K562 (cell line): Measurements from ENCODE around the gene TBC1D25. TPM values are rescaled to one million over a fixed set of nuclear protein-coding genes. Genes with fewer than 3 reads are reported as not detected.

Source experiments
- CHD4 ChIP-seq: fragments of 200-600 bp; sonication (generic); IDR thresholded peaks from 3 replicates; pipeline ENCODE4 v1.6.1; 2012; ENCODE audit warnings: low read depth, mild to moderate bottlenecking, mixed read lengths, low read length, inconsistent platforms; ENCODE audit not compliant: insufficient read depth, insufficient replicate concordance, poor library complexity, severe bottlenecking
- CTCF ChIP-seq, 3 experiments: IDR thresholded peaks in 2 of 3; conservative IDR thresholded peaks in 1 of 3; 2 replicates each; pipeline ENCODE4 v1.5.1; 2011 to 2012; ENCODE audit warnings: low read length in 3 of 3, mild to moderate bottlenecking in 3 of 3, control low read depth in 2 of 3, improper control_type of control experiment in 1 of 3, inconsistent platforms in 1 of 3, low read depth in 1 of 3, mixed read lengths in 1 of 3, moderate library complexity in 1 of 3; ENCODE audit not compliant: insufficient read depth in 2 of 3
- GTF2E2 ChIP-seq: fragments of 200-800 bp; sonication (Bioruptor generic); IDR thresholded peaks from 2 replicates; pipeline ENCODE4 v1.6.1; 2016; ENCODE audit warnings: missing genetic modification characterization, missing compliant biosample characterization
- MCM2 ChIP-seq: fragments of 450-650 bp; IDR thresholded peaks from 2 replicates; pipeline ENCODE4 v1.6.1; 2017; ENCODE audit warnings: low read depth, mild to moderate bottlenecking
- NCOA4 ChIP-seq: fragments of 450-650 bp; IDR thresholded peaks from 2 replicates; pipeline ENCODE4 v1.6.1; 2018; ENCODE audit warnings: mild to moderate bottlenecking; ENCODE audit not compliant: partially characterized antibody
- NFRKB ChIP-seq: fragments of 450-650 bp; IDR thresholded peaks from 2 replicates; pipeline ENCODE4 v1.6.1; 2016; ENCODE audit warnings: low read depth
- PYGO2 ChIP-seq: fragments of 450-650 bp; IDR thresholded peaks from 2 replicates; pipeline ENCODE4 v1.6.1; 2016; ENCODE audit warnings: mild to moderate bottlenecking, missing genetic modification characterization, moderate library complexity, missing compliant biosample characterization
- RBM34 ChIP-seq: fragments of 200-400 bp; formaldehyde crosslinking; IDR thresholded peaks from 2 replicates; pipeline ENCODE4 v1.6.1; 2018; ENCODE audit warnings: low read length, borderline replicate concordance; ENCODE audit not compliant: insufficient read depth
- SMARCE1 ChIP-seq: fragments of 450-650 bp; IDR thresholded peaks from 2 replicates; pipeline ENCODE4 v1.7.1; 2016; ENCODE audit warnings: mild to moderate bottlenecking
- ZNF24 ChIP-seq: fragments of 450-650 bp; IDR thresholded peaks from 2 replicates; pipeline ENCODE4 v1.6.1; 2016
- ZNF318 ChIP-seq, 2 experiments: fragments of 450-650 bp; IDR thresholded peaks; 2 replicates each; pipeline ENCODE4 v1.6.1; 2016; ENCODE audit warnings: mild to moderate bottlenecking in 2 of 2, borderline replicate concordance in 1 of 2, low read depth in 1 of 2, moderate library complexity in 1 of 2
- ZNF324 ChIP-seq: fragments of 250-450 bp; sonication (Bioruptor Pico); IDR thresholded peaks from 2 replicates; pipeline ENCODE4 v1.4.0; 2020; ENCODE audit warnings: mild to moderate bottlenecking
- ZNF589 ChIP-seq: fragments of 200-800 bp; sonication (Bioruptor generic); IDR thresholded peaks from 2 replicates; pipeline ENCODE4 v1.6.1; 2016; ENCODE audit warnings: low read depth, missing genetic modification characterization, missing compliant biosample characterization
- ZNF740 ChIP-seq, 3 experiments: fragments of 200-800 bp in 1 of 3; sonication (Bioruptor generic) in 1 of 3; sonication (generic) in 1 of 3; formaldehyde crosslinking in 1 of 3; IDR thresholded peaks; 2 replicates each; pipeline versions ENCODE4 v1.6.1 to v1.8.0; 2016 to 2022; ENCODE audit warnings: mild to moderate bottlenecking in 2 of 3, missing compliant biosample characterization in 2 of 3, missing genetic modification characterization in 2 of 3, missing genetic modification reagents in 1 of 3
- polyA plus RNA-seq, 8 experiments: library from polyadenylated mRNA; depleted of rRNA in 4 of 8; stranded (reverse) in 5 of 8; unstranded in 3 of 8; fragments of >200 nt; fragmentation: Nextera tagmentation in 2 of 8; fragmentation: Illumina TruSeq in 1 of 8; extraction: Ambion mirVana in 2 of 8; extraction: Trizol in 1 of 8; gene quantifications; 2 replicates each; pipeline versions ENCODE4 v1.2.1 to v1.2.3, GENCODE V29; 2011 to 2014; ENCODE audit warnings: inconsistent platforms in 1 of 8, missing spikeins in 1 of 8
- total RNA-seq, 7 experiments: library from RNA; depleted of rRNA in 6 of 7; stranded (reverse); fragments of >200 nt in 6 of 7; fragmentation: Illumina TruSeq in 2 of 7; extraction: Trizol in 2 of 7; gene quantifications; 2 replicates each; pipeline versions ENCODE4 v1.2.1 to v1.2.3, GENCODE V29; 2011 to 2021; ENCODE audit warnings: low replicate concordance in 1 of 7

Gene TBC1D25
- total and polyA plus RNA-seq, 9 of the 15 experiments (the other 6 are each of a cell fraction or from before 2014, with no cell fraction given), result 0.62 to 10.6 (median 3.9) TPM

GRCh38 chrX:48521353-48522243 is 17.9 kb upstream of the TBC1D25 start, which contains the start of gene EBP (continued):
- TF ChIP-seq ZNF318 (IDR thresholded peaks at IDR 0.05; ENCODE audit: borderline replicate concordance in 1 of 2, low read depth in 1 of 2) (no peak), CTCF (IDR thresholded peaks at IDR 0.05 in 2 of 3, conservative IDR thresholded peaks at IDR 0.05 in 1 of 3; ENCODE audit: insufficient read depth in 2 of 3, low read depth in 1 of 3, low read length in 3 of 3) (no peak), MCM2 (no peak), ZNF324 (CRISPR knock-in tag) (no peak), NCOA4 (no peak), CHD4 (no peak), NFRKB (0 out of 2 replicates have a peak, but pooled peaks have one; percentile 56), GTF2E2 (no peak), PYGO2 (tag) (no peak), ZNF740 (CRISPR knock-in tag; IDR thresholded peaks at IDR 0.05) (0 out of 2 replicates have a peak, but pooled peaks have one; percentile 85), ZNF740 (tag; IDR thresholded peaks at IDR 0.05) (peak in 1 of 2 experiments; percentile 77; a peak in 2 of 4 replicates), RBM34 (no peak), ZNF589 (CRISPR knock-in tag) (no peak), ZNF24 (no peak), SMARCE1 (peak; percentile 43; the same call in 1 of the 2 replicates)
